Fibroblast of lung (primary cell): ENCODE measurements around the gene RAPGEF5.

Experiments used
- CTCF ChIP-seq, 2 donors: IDR thresholded peaks in 1 of 2; conservative IDR thresholded peaks in 1 of 2; 1 replicate in 1 of 2; 2 replicates in 1 of 2; pipeline ENCODE4 v1.5.1; 2011 to 2012; ENCODE audit warnings: low read length in 2 of 2, control low read depth in 1 of 2, inconsistent platforms in 1 of 2, low read depth in 1 of 2, mild to moderate bottlenecking in 1 of 2
- EZH2 ChIP-seq: IDR thresholded peaks from 2 replicates; pipeline ENCODE4 v1.5.1; 2012; ENCODE audit warnings: low read length, control low read depth, mild to moderate bottlenecking; ENCODE audit errors: missing control alignments

- TF ChIP-seq CTCF (conservative IDR thresholded peaks at IDR 0.05 in 1 of 2, IDR thresholded peaks at IDR 0.05 in 1 of 2; ENCODE audit: low read depth in 1 of 2, low read length in 2 of 2) (no peak), EZH2 (no peak)
Observed at GRCh38 chr7:22301790-22302189, 55.2 kb downstream of the RAPGEF5 start.
